Ovary (tissue), 3 donors: ENCODE results near the gene HSD17B3.

Source experiments
- EP300 ChIP-seq: sonication (generic); formaldehyde crosslinking; IDR thresholded peaks from one replicate; pipeline ENCODE4 v1.6.1; 2017; ENCODE audit warnings: antibody characterized with exemption
- POLR2A ChIP-seq: fragments of 450-650 bp; IDR thresholded peaks from one replicate; pipeline ENCODE4 v1.6.1; 2017; ENCODE audit warnings: antibody characterized with exemption, mild to moderate bottlenecking, moderate library complexity
- TF ChIP-seq, protein P1 (sequence below), 3 donors: fragments of 450-650 bp in 2 of 3; fragments of 200-600 bp in 1 of 3; IDR thresholded peaks; one replicate each; pipeline versions ENCODE4 v1.5.1 to v1.8.0; 2016 to 2022; ENCODE audit warnings: antibody characterized with exemption in 3 of 3, mild to moderate bottlenecking in 1 of 3
- donor health status: DM: no; HTN: no; CAD: no.

DNA sequence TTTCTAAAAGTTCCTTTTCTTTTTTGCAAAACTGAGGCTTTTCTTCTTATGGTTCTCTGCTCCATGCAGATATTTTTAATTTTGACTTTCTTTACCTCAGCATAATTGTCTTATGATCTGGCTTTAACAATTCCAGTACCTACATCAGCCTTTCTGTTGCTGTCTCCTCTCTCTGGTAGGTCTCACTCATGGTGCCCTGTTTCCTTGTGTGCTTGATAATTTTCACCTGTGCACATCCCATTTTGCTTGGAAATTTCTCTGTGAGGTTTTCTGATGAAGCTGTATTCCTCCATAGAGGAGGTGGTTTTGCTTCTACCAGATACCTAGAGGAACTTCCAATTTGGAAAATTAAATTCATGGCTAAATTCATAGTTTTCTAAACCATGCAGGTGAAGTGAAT lies 2.3 kb upstream of the HSD17B3 start:
- TF ChIP-seq, protein P1, sequence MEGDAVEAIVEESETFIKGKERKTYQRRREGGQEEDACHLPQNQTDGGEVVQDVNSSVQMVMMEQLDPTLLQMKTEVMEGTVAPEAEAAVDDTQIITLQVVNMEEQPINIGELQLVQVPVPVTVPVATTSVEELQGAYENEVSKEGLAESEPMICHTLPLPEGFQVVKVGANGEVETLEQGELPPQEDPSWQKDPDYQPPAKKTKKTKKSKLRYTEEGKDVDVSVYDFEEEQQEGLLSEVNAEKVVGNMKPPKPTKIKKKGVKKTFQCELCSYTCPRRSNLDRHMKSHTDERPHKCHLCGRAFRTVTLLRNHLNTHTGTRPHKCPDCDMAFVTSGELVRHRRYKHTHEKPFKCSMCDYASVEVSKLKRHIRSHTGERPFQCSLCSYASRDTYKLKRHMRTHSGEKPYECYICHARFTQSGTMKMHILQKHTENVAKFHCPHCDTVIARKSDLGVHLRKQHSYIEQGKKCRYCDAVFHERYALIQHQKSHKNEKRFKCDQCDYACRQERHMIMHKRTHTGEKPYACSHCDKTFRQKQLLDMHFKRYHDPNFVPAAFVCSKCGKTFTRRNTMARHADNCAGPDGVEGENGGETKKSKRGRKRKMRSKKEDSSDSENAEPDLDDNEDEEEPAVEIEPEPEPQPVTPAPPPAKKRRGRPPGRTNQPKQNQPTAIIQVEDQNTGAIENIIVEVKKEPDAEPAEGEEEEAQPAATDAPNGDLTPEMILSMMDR (IDR thresholded peaks at IDR 0.05): no peak
- no peak for TF ChIP-seq POLR2A
- TF ChIP-seq EP300: no peak
